H9 (cell line): ENCODE results near the gene IL21R. TPM values are rescaled to one million over a fixed set of nuclear protein-coding genes. Genes with fewer than 3 reads are reported as not detected.

Source experiments
- DNase-seq: peaks from one replicate; pipeline ENCODE4 v3.0.0-alpha.2; 2017
- H2AFZ ChIP-seq: one replicate; pipeline ENCODE4 v1.6.1; 2013; ENCODE audit warnings: mild to moderate bottlenecking, low read length, control low read depth, moderate library complexity
- H2AK5ac ChIP-seq: 2 replicates; pipeline ENCODE4 v1.6.1; 2013; ENCODE audit warnings: low read length, control low read depth, mixed read lengths; ENCODE audit not compliant: insufficient read length
- H2BK120ac ChIP-seq: one replicate; pipeline ENCODE4 v1.6.1; 2013; ENCODE audit warnings: low read depth, mild to moderate bottlenecking, low read length, control low read depth, inconsistent platforms; ENCODE audit not compliant: poor library complexity, severe bottlenecking
- H2BK12ac ChIP-seq: 2 replicates; pipeline ENCODE4 v1.6.1; 2013; ENCODE audit warnings: low read length, control low read depth, mixed read lengths, low read depth; ENCODE audit not compliant: insufficient read length
- H2BK15ac ChIP-seq: 2 replicates; pipeline ENCODE4 v1.6.1; 2013; ENCODE audit warnings: low read depth, low read length, control low read depth
- H2BK20ac ChIP-seq: one replicate; pipeline ENCODE4 v1.6.1; 2013; ENCODE audit warnings: low read depth, mild to moderate bottlenecking, low read length, control low read depth, inconsistent platforms; ENCODE audit not compliant: poor library complexity, severe bottlenecking
- H2BK5ac ChIP-seq: 2 replicates; pipeline ENCODE4 v1.6.1; 2013; ENCODE audit warnings: low read length, control low read depth, mixed read lengths; ENCODE audit not compliant: insufficient read length
- H3K14ac ChIP-seq: 2 replicates; pipeline ENCODE4 v1.6.1; 2013; ENCODE audit warnings: low read length, control low read depth; ENCODE audit not compliant: insufficient read depth
- H3K18ac ChIP-seq: 2 replicates; pipeline ENCODE4 v1.6.1; 2013; ENCODE audit warnings: low read depth, mild to moderate bottlenecking, mixed read lengths, low read length, control low read depth; ENCODE audit not compliant: insufficient read length
- H3K23ac ChIP-seq: 2 replicates; pipeline ENCODE4 v1.6.1; 2013; ENCODE audit warnings: low read length, control low read depth, mixed read lengths, low read depth; ENCODE audit not compliant: insufficient read length
- H3K23me2 ChIP-seq: 2 replicates; pipeline ENCODE4 v1.6.1; 2013; ENCODE audit warnings: low read depth, mild to moderate bottlenecking, mixed read lengths, low read length, control low read depth; ENCODE audit not compliant: insufficient read length, poor library complexity, severe bottlenecking
- H3K27ac ChIP-seq: 2 replicates; pipeline ENCODE4 v1.5.1; 2013; ENCODE audit warnings: low read length, control low read depth, mixed read lengths, low read depth; ENCODE audit not compliant: insufficient read length
- H3K27me3 ChIP-seq: 2 replicates; pipeline ENCODE4 v1.6.1; 2013; ENCODE audit warnings: low read length, control low read depth, inconsistent platforms; ENCODE audit not compliant: insufficient read depth
- H3K4ac ChIP-seq: 2 replicates; pipeline ENCODE4 v1.6.1; 2013; ENCODE audit warnings: low read depth, mild to moderate bottlenecking, control low read depth, inconsistent platforms, low read length, moderate library complexity
- H3K4me1 ChIP-seq: 2 replicates; pipeline ENCODE4 v1.6.1; 2013; ENCODE audit warnings: low read length, control low read depth, inconsistent platforms; ENCODE audit not compliant: insufficient read depth
- H3K4me2 ChIP-seq: 2 replicates; pipeline ENCODE4 v1.6.1; 2013; ENCODE audit warnings: low read length, control low read depth, mixed read lengths; ENCODE audit not compliant: insufficient read length, insufficient read depth
- H3K56ac ChIP-seq: 2 replicates; pipeline ENCODE4 v1.6.1; 2013; ENCODE audit warnings: low read depth, mild to moderate bottlenecking, mixed read lengths, low read length, control low read depth; ENCODE audit not compliant: insufficient read length
- H3K79me1 ChIP-seq: 2 replicates; pipeline ENCODE4 v1.6.1; 2013; ENCODE audit warnings: low read depth, mild to moderate bottlenecking, moderate library complexity, low read length, control low read depth, inconsistent platforms; ENCODE audit not compliant: insufficient read depth, poor library complexity, severe bottlenecking
- H3K79me2 ChIP-seq: 2 replicates; pipeline ENCODE4 v1.6.1; 2013; ENCODE audit warnings: low read length, control low read depth, inconsistent platforms; ENCODE audit not compliant: insufficient read depth
- H3K9ac ChIP-seq: 2 replicates; pipeline ENCODE4 v1.6.1; 2013; ENCODE audit warnings: low read length, control low read depth, mixed read lengths; ENCODE audit not compliant: insufficient read length; ENCODE audit errors: extremely low read depth
- H3K9me3 ChIP-seq: one replicate; pipeline ENCODE4 v1.6.1; 2013; ENCODE audit warnings: low read depth, low read length, inconsistent platforms; ENCODE audit not compliant: control insufficient read depth
- H3T11ph ChIP-seq: one replicate; pipeline ENCODE4 v1.6.1; 2013; ENCODE audit warnings: mild to moderate bottlenecking, low read length, control low read depth, inconsistent platforms
- H4K20me1 ChIP-seq: one replicate; pipeline ENCODE4 v1.6.1; 2013; ENCODE audit not compliant: control insufficient read depth, insufficient read length, insufficient read depth
- H4K5ac ChIP-seq: 2 replicates; pipeline ENCODE4 v1.6.1; 2013; ENCODE audit warnings: low read depth, mild to moderate bottlenecking, mixed read lengths, low read length, control low read depth; ENCODE audit not compliant: insufficient read length
- H4K8ac ChIP-seq: replicated peaks from 2 replicates; pipeline ENCODE4 v1.6.1; 2013; ENCODE audit warnings: low read length, control low read depth, mixed read lengths, low read depth; ENCODE audit not compliant: insufficient read length
- H4K91ac ChIP-seq: 2 replicates; pipeline ENCODE4 v1.6.1; 2013; ENCODE audit warnings: low read depth, mild to moderate bottlenecking, moderate library complexity, mixed read lengths, low read length, control low read depth; ENCODE audit not compliant: insufficient read length
- H3K27ac Mint-ChIP-seq, 3 experiments: 2 replicates in 2 of 3; 3 replicates in 1 of 3; pipeline ENCODE4 v1.8.0; 2020 to 2021; ENCODE audit warnings: mixed read lengths in 3 of 3, mild to moderate bottlenecking in 1 of 3, moderate library complexity in 1 of 3
- H3K27me3 Mint-ChIP-seq: 2 replicates; pipeline ENCODE4 v1.8.0; 2021; ENCODE audit warnings: low read depth, mild to moderate bottlenecking, moderate library complexity, mixed read lengths
- H3K36me3 Mint-ChIP-seq, 3 experiments: 2 replicates in 2 of 3; 3 replicates in 1 of 3; pipeline ENCODE4 v1.8.0; 2020 to 2021; ENCODE audit warnings: low read depth in 3 of 3, mixed read lengths in 3 of 3; ENCODE audit not compliant: insufficient read depth in 1 of 3
- H3K4me1 Mint-ChIP-seq, 2 experiments: 2 replicates each; pipeline ENCODE4 v1.8.0; 2020; ENCODE audit warnings: mixed read lengths in 2 of 2
- H3K4me3 Mint-ChIP-seq, 2 experiments: 2 replicates in 1 of 2; 3 replicates in 1 of 2; pipeline ENCODE4 v1.8.0; 2020 to 2021; ENCODE audit warnings: mild to moderate bottlenecking in 2 of 2, mixed read lengths in 2 of 2, moderate library complexity in 1 of 2
- H3K9me3 Mint-ChIP-seq, 2 experiments: 2 replicates in 1 of 2; 3 replicates in 1 of 2; pipeline ENCODE4 v1.8.0; 2020; ENCODE audit warnings: mild to moderate bottlenecking in 2 of 2, mixed read lengths in 2 of 2, moderate library complexity in 1 of 2
- WGBS: extraction: QIAGEN DNeasy Blood & Tissue Kit; methylation state at CpG from one replicate; pipeline ENCODE4 v1.1.7; 2013; ENCODE audit warnings: missing lambda C conversion rate, low lambda C conversion rate, mixed read lengths; ENCODE audit not compliant: insufficient read length; ENCODE audit errors: extremely low coverage; 5-methylcytosine and 5-hydroxymethylcytosine counted together
- total RNA-seq: library from RNA; stranded (reverse); gene quantifications from 2 replicates; pipeline ENCODE4 v1.2.1, GENCODE V29; 2021
- TF ChIP-seq, protein P1 (sequence below): fragments of 200-600 bp; sonication (generic); conservative IDR thresholded peaks from 3 replicates; pipeline ENCODE4 v1.8.0; 2021; ENCODE audit warnings: antibody characterized with exemption, mild to moderate bottlenecking

IL21R gene
- total RNA-seq, 1 experiment from 2014 or later: 0.07 TPM

DNA sequence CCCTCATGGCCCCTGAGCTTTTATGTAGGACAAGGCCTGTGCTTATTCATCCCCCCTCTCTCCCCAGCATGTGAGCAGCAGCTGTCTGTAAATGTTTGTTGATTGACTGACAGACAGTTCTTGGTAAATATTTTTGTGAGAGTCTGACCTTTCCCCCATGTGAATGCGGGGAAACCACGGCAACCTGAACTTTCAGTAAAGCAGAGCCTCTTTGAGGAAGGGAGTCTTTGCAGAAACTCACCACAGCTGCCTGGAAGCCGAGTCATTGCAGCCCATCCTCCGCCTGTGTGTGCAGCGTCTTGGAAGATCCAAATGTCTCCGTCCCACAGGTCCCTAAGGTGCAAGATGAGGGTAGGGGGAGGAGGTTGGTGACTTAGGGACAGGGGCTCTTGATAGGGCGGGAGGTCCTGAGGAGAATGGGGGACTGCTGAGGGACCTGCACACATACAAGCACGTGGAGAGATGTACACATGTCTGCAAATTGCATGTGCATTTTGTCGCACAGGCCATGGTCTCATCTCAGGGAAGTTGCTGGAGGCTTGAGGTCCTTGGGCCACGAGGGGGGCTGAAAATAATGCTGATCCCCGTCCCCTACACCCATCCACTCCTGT lies 23.0 kb upstream of the IL21R start:
- peaks cover 0 to 7% of the 10 kb centered on the region in 2 experiments; a peak in 2 of 4 replicates for H3K4me1 Mint-ChIP-seq
- no peaks in the 10 kb centered on the region for H3K9me3 ChIP-seq
- H3T11ph ChIP-seq: no peak overlapping the region
- no peak overlapping the region for H2AK5ac ChIP-seq
- H4K20me1 ChIP-seq: no peaks in the 10 kb centered on the region
- no peak overlapping the region for H3K18ac ChIP-seq
- H3K36me3 Mint-ChIP-seq: 0 out of 7 replicates have a peak, but pooled peaks cover 0 to under 1% (median 0%) of the 10 kb centered on the region in 3 experiments
- H3K9ac ChIP-seq: no peak overlapping the region
- no peak for DNase-seq
- H2BK20ac ChIP-seq: no peak overlapping the region
- H4K91ac ChIP-seq: no peak overlapping the region
- no peaks in the 10 kb centered on the region for H3K79me1 ChIP-seq
- peaks cover under 1% of the 10 kb centered on the region for H3K27me3 Mint-ChIP-seq
- H3K23me2 ChIP-seq: no peaks in the 10 kb centered on the region
- H3K79me2 ChIP-seq: no peaks in the 10 kb centered on the region
- TF ChIP-seq, protein P1, sequence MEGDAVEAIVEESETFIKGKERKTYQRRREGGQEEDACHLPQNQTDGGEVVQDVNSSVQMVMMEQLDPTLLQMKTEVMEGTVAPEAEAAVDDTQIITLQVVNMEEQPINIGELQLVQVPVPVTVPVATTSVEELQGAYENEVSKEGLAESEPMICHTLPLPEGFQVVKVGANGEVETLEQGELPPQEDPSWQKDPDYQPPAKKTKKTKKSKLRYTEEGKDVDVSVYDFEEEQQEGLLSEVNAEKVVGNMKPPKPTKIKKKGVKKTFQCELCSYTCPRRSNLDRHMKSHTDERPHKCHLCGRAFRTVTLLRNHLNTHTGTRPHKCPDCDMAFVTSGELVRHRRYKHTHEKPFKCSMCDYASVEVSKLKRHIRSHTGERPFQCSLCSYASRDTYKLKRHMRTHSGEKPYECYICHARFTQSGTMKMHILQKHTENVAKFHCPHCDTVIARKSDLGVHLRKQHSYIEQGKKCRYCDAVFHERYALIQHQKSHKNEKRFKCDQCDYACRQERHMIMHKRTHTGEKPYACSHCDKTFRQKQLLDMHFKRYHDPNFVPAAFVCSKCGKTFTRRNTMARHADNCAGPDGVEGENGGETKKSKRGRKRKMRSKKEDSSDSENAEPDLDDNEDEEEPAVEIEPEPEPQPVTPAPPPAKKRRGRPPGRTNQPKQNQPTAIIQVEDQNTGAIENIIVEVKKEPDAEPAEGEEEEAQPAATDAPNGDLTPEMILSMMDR: no peak
- H3K14ac ChIP-seq: no peak overlapping the region
- H2AFZ ChIP-seq: no peak overlapping the region
- no peak overlapping the region for H2BK15ac ChIP-seq
- no peak overlapping the region for H4K8ac ChIP-seq
- no peak overlapping the region for H3K27ac Mint-ChIP-seq
- H3K27me3 ChIP-seq: no peaks in the 10 kb centered on the region
- no peak overlapping the region for H3K56ac ChIP-seq
- H3K27ac ChIP-seq: no peak overlapping the region
- no peak overlapping the region for H3K4ac ChIP-seq
- H3K4me1 ChIP-seq: no peaks in the 10 kb centered on the region
- no peak overlapping the region for H2BK120ac ChIP-seq
- no CpG with 5 or more reads among the region's 11 CpGs for WGBS
- no peak overlapping the region for H2BK5ac ChIP-seq
- H3K4me2 ChIP-seq: no peak overlapping the region
- H3K23ac ChIP-seq: no peak overlapping the region
- no peak overlapping the region for H2BK12ac ChIP-seq
- peaks cover 0 to 4% of the 10 kb centered on the region in 2 experiments; a peak in 1 of 5 replicates for H3K9me3 Mint-ChIP-seq
- H3K4me3 Mint-ChIP-seq: no peak overlapping the region
- H4K5ac ChIP-seq: no peak overlapping the region
